Measurements from ENCODE around the gene TBC1D5.

The TBC1D5 gene

DNA sequence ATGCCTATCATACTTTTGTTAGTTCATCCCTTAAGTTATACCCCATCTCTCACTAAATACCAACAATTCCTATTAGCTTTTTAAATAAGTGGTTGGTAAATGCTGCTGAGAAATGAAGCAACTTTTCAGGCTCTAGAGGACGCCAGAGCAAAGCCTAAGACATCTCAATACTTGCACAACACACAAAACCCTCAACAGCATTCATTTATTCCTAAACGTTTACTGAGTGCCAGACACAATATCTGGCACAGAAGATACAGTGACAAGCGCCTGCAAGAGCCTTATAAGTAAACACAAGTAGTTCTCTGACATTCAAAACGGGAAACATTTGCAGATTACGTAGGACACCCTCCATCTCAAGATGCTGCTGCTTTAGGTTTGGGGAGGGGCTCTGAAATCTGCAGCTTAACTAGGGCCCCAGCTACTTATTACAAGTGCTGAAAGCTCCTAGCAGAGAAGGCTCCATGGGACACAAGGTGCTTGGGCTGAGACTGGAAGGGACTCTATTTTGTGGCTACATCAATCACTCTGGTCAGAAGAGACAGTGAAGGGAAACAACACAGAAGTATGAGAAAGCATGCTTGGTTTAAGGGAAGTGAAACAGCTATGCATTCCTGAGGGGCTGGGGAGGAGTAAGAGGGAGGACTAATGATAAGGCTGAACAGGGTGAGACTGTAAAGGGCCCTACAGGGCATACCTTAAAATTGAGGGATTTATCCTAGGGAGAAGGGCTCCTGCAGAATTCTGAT lies 546.4 kb downstream of the TBC1D5 start:
- Histone ChIP-seq H3K27me3 (ENCODE audit: control insufficient read depth in 1 of 2, insufficient read depth in 2 of 2, low read length in 2 of 2) (no peaks in the 10 kb centered on the region), H3K9ac (ENCODE audit: low read length) (no peak overlapping the region), H3K4me3 (ENCODE audit: low read depth in 1 of 2, low read length in 2 of 2) (no peak overlapping the region), H3K27ac (ENCODE audit: low read depth, low read length) (no peak overlapping the region), H3K36me3 (ENCODE audit: insufficient read depth, low read length) (no peaks in the 10 kb centered on the region), H3K4me1 (ENCODE audit: insufficient read depth, low read length) (no peaks in the 10 kb centered on the region), H3K9me3 (ENCODE audit: low read length) (no peaks in the 10 kb centered on the region)

DNA sequence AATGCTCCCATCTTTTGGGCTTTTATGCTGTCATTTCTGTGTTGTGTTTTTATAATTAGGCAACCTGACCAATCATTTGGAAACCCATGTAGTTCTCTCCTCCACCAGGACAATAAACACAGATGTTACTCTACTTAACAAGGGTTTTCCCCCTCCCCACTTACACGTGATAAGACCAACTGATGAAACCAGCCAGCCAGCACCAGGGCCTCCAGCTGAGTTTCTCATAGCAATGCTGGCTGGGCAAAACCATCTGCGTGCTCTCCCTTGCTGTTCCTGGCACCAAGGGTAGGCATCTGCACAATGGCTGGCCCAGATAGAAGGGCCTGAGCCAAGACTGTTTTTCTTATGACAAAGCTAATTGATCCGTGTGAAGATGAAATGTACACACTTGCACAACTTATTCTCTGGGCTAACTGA lies 547.2 kb downstream of the TBC1D5 start:
- Histone ChIP-seq H3K36me3 (ENCODE audit: insufficient read depth, low read length) (no peaks in the 10 kb centered on the region), H3K27ac (ENCODE audit: low read depth, low read length) (no peak overlapping the region), H3K4me1 (ENCODE audit: insufficient read depth, low read length) (no peaks in the 10 kb centered on the region), H3K4me3 (ENCODE audit: low read depth in 1 of 2, low read length in 2 of 2) (no peak overlapping the region), H3K9me3 (ENCODE audit: low read length) (no peaks in the 10 kb centered on the region), H3K27me3 (ENCODE audit: control insufficient read depth in 1 of 2, insufficient read depth in 2 of 2, low read length in 2 of 2) (no peaks in the 10 kb centered on the region), H3K9ac (ENCODE audit: low read length) (no peak overlapping the region)

DNA sequence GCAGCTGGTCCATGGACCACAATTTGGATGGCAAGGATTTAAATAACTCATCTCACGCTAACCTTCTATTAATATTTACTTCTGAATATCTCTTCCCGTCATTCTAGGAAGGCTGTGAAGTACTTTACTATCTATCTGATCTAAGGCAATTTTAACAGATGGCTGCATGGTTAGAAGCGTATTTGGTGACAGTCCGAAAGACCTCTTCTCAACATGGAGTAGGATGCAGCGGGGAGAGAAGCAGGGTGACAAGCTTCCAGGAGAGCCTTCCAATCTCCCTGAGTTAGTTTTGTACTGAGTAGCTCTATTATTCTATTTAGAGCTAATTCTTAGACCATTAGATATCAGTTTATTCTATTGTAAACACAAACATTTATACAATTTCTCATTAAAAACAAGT lies 548.3 kb downstream of the TBC1D5 start:
- no peak overlapping the region for H3K4me3 ChIP-seq (ENCODE audit: low read depth in 1 of 2, low read length in 2 of 2)
- H3K27me3 ChIP-seq (ENCODE audit: control insufficient read depth in 1 of 2, insufficient read depth in 2 of 2, low read length in 2 of 2): no peaks in the 10 kb centered on the region
- H3K9ac ChIP-seq (ENCODE audit: low read length): no peak overlapping the region
- no peaks in the 10 kb centered on the region for H3K4me1 ChIP-seq (ENCODE audit: insufficient read depth, low read length)
- H3K27ac ChIP-seq (ENCODE audit: low read depth, low read length): no peak overlapping the region
- H3K9me3 ChIP-seq (ENCODE audit: low read length): no peaks in the 10 kb centered on the region
- H3K36me3 ChIP-seq (ENCODE audit: insufficient read depth, low read length): no peaks in the 10 kb centered on the region

DNA sequence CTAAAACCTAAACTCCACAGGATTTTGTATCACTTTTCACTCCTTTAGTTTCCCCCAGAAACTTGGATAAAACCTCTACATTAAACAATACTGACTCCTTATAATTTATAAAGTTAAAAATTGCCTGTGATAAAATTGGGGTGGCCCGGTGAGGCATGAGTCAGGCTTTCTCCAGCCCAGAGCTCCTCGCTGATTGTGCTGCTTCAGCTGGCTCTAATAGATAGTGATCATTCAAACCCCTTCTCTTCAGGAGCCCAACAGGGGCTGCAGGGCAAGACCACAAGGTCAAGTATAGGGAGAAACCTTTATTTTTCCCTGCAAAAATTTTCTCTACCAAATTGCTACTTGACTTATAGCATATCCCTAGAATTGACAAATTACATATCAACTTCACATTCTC lies 549.4 kb downstream of the TBC1D5 start:
- no peaks in the 10 kb centered on the region for H3K4me1 ChIP-seq (ENCODE audit: insufficient read depth, low read length)
- H3K27ac ChIP-seq (ENCODE audit: low read depth, low read length): no peak overlapping the region
- no peaks in the 10 kb centered on the region for H3K9me3 ChIP-seq (ENCODE audit: low read length)
- H3K36me3 ChIP-seq (ENCODE audit: insufficient read depth, low read length): no peaks in the 10 kb centered on the region
- no peaks in the 10 kb centered on the region for H3K27me3 ChIP-seq (ENCODE audit: control insufficient read depth in 1 of 2, insufficient read depth in 2 of 2, low read length in 2 of 2)
- no peak overlapping the region for H3K9ac ChIP-seq (ENCODE audit: low read length)
- no peak overlapping the region for H3K4me3 ChIP-seq (ENCODE audit: low read depth in 1 of 2, low read length in 2 of 2)

DNA sequence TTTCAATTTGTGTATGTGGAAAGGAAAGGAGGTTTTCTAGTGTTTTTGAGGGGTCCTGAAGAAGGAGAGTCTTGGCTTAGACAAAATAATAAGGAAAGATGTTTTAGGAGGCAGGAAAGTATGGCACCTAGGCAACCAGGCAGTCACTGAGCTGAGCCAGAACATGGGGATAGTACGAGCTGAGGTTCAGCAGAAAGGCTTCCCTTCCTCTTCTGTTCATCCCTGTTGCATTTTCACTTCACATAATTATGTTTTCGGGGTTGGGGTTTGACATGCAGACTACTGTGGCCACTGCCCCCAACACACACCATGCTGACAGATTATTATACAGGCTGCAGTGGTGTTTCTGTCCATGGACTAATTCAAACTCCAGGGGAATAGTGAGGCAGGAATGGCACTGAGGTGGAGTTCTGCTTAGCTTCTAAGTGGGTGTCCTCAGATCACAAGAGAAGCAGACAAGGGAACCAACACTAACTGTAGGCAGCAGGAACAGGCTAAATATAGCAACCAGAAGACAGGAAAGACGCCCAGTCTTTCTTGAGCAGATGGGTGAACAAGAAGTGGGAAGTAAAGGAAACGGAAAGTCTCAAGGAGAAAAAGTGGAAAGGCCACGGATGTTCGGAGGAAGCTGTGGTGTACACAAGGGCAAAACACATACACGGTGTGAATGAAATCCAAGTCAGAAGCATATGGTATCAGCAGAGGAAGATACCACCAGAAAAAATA lies 551.9 kb downstream of the TBC1D5 start:
- Histone ChIP-seq H3K27me3 (ENCODE audit: control insufficient read depth in 1 of 2, insufficient read depth in 2 of 2, low read length in 2 of 2) (no peaks in the 10 kb centered on the region), H3K9me3 (ENCODE audit: low read length) (no peaks in the 10 kb centered on the region), H3K36me3 (ENCODE audit: insufficient read depth, low read length) (no peaks in the 10 kb centered on the region), H3K27ac (ENCODE audit: low read depth, low read length) (no peak overlapping the region), H3K9ac (ENCODE audit: low read length) (no peak overlapping the region), H3K4me1 (ENCODE audit: insufficient read depth, low read length) (no peaks in the 10 kb centered on the region), H3K4me3 (ENCODE audit: low read depth in 1 of 2, low read length in 2 of 2) (no peak overlapping the region)

DNA sequence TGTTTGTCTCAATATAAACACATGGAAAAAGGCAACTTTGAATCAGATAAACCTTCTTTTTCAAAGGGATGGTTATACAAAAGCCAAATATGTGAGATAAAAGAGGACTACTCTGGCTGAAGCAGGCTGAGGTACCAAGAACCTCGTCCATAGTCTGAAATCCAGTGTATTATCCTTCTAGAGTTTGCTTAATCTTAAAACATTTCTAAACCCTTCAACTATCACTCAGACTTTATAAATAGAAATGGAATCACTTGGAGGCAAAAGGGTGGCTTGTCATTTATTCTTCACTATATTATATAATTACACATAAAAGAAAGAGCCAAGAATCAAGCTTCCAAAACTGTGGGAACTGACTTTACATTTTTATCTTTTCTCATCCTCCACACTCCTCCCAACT lies 554.1 kb downstream of the TBC1D5 start:
- Histone ChIP-seq H3K27ac (ENCODE audit: low read depth, low read length) (no peak overlapping the region), H3K4me3 (ENCODE audit: low read depth in 1 of 2, low read length in 2 of 2) (no peak overlapping the region), H3K9ac (ENCODE audit: low read length) (no peak overlapping the region), H3K9me3 (ENCODE audit: low read length) (no peaks in the 10 kb centered on the region), H3K36me3 (ENCODE audit: insufficient read depth, low read length) (peaks cover 13% of the 10 kb centered on the region), H3K4me1 (ENCODE audit: insufficient read depth, low read length) (no peaks in the 10 kb centered on the region), H3K27me3 (ENCODE audit: control insufficient read depth in 1 of 2, insufficient read depth in 2 of 2, low read length in 2 of 2) (no peaks in the 10 kb centered on the region)

DNA sequence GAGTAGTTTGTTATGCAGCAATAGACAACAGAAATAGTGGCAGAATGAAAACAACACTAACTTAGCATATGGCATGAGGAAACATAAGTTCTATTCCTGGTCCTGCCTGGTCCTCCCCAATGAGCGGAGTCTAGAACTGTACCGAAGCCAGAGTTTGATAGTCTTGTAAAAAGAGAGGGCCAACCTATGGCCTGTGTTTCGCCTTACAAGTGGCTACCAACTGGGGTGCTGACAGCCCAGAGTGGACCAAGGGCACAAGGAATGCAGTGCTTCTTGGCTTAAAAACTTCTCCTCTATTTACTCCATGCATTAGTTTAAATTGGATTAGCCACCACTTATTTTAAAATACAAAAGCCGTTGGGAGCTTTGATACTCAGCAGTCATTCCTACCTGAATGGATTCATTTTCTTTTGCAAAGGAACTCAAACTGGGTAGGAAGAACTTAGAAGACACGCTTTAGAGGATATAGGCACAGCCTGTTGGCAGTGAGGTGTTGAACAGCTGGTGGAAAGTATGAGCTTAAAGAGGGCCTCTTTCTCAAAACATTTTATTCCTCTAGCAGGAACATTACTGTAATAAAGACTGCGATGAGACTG lies 554.7 kb downstream of the TBC1D5 start:
- no peaks in the 10 kb centered on the region for H3K9me3 ChIP-seq (ENCODE audit: low read length)
- no peaks in the 10 kb centered on the region for H3K4me1 ChIP-seq (ENCODE audit: insufficient read depth, low read length)
- H3K9ac ChIP-seq (ENCODE audit: low read length): no peak overlapping the region
- peaks cover 18% of the 10 kb centered on the region for H3K36me3 ChIP-seq (ENCODE audit: insufficient read depth, low read length)
- H3K27ac ChIP-seq (ENCODE audit: low read depth, low read length): no peak overlapping the region
- H3K4me3 ChIP-seq (ENCODE audit: low read depth in 1 of 2, low read length in 2 of 2): no peak overlapping the region
- H3K27me3 ChIP-seq (ENCODE audit: control insufficient read depth in 1 of 2, insufficient read depth in 2 of 2, low read length in 2 of 2): no peaks in the 10 kb centered on the region

DNA sequence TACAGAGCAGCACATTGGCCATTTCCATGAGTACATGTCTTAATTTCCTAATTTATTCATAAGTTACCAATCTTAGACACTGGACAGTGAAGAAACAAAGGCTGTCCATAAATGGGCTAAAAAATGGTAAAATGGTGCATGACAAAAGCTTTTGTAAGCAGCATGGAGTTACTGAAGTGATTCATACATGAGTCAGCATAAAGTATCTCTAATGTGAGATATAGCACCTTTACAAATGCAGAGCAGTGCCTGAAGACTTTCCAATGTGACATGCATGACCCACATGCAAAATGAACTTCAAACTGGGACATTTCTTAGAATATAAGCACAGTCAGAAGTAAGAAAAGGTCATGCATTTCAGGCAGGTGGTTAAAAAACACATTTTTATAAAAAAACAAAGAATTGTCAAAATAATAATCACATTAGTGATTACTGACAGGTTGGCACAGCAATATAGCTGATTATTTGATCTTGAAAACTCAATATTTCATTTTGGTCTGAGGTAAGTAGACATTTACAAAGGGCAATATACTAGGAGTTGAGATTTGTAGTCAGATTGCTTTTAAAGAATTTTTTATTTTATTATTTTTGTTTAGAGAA lies 558.4 kb downstream of the TBC1D5 start:
- Histone ChIP-seq H3K4me1 (ENCODE audit: insufficient read depth, low read length) (no peaks in the 10 kb centered on the region), H3K36me3 (ENCODE audit: insufficient read depth, low read length) (peaks cover 18% of the 10 kb centered on the region), H3K27me3 (ENCODE audit: control insufficient read depth in 1 of 2, insufficient read depth in 2 of 2, low read length in 2 of 2) (no peaks in the 10 kb centered on the region), H3K9me3 (ENCODE audit: low read length) (no peaks in the 10 kb centered on the region), H3K27ac (ENCODE audit: low read depth, low read length) (no peak overlapping the region), H3K4me3 (ENCODE audit: low read depth in 1 of 2, low read length in 2 of 2) (no peak overlapping the region), H3K9ac (ENCODE audit: low read length) (no peak overlapping the region)

DNA sequence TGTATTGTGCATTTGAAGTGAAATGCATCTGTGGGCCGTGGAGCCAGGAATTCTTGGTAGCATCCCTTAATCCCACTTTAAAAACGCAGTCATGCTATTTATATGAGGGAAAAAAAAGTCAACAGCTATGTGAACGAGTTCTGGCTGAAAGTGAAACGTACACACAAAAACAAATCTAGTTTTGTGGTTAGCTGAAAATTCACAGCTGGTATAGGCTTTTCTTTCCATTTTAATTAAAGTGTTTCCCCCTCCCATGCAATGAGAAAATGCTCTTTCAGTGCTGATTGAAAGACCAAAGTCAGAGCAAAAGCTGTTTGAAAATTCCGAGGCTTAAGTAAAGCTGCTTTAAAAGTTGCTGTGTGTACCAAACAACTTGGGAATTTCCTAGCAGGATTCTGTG lies 560.3 kb downstream of the TBC1D5 start:
- Histone ChIP-seq H3K9me3 (ENCODE audit: low read length) (no peaks in the 10 kb centered on the region), H3K4me1 (ENCODE audit: insufficient read depth, low read length) (no peaks in the 10 kb centered on the region), H3K27ac (ENCODE audit: low read depth, low read length) (no peak overlapping the region)

DNA sequence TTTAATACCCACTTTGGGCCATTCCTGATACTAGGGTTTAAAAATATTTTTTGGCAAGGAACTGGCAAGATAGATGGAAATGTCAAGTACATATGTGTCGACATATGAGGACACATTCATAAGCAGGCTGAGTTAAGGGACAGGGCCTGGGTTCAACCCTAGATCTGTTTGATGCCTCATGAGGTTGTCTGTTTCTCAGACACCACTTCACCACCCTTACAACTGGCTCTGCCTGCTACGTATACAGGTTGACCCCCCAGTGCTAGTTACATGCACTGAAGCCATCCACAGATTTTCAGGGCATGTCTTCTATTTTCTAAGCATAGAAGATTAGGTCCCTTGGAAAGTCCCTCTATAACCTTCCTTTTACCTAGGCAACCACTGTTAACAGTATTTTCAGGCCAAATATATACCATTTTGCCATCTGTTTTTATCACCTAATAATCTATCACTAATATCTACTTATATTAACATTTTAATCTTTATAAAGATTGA lies 561.0 kb downstream of the TBC1D5 start:
- H3K4me1 ChIP-seq (ENCODE audit: insufficient read depth, low read length): no peaks in the 10 kb centered on the region
- H3K27me3 ChIP-seq (ENCODE audit: control insufficient read depth in 1 of 2, insufficient read depth in 2 of 2, low read length in 2 of 2): no peaks in the 10 kb centered on the region
- H3K9ac ChIP-seq (ENCODE audit: low read length): no peak overlapping the region
- H3K27ac ChIP-seq (ENCODE audit: low read depth, low read length): no peak overlapping the region
- no peaks in the 10 kb centered on the region for H3K9me3 ChIP-seq (ENCODE audit: low read length)
- peaks cover 18% of the 10 kb centered on the region for H3K36me3 ChIP-seq (ENCODE audit: insufficient read depth, low read length)
- no peak overlapping the region for H3K4me3 ChIP-seq (ENCODE audit: low read depth in 1 of 2, low read length in 2 of 2)

More for the DNA sequence above, 560.3 kb downstream of the TBC1D5 start:
- H3K4me3 ChIP-seq (ENCODE audit: low read depth in 1 of 2, low read length in 2 of 2): no peak overlapping the region
- peaks cover 18% of the 10 kb centered on the region for H3K36me3 ChIP-seq (ENCODE audit: insufficient read depth, low read length)
- H3K9ac ChIP-seq (ENCODE audit: low read length): no peak overlapping the region
- H3K27me3 ChIP-seq (ENCODE audit: control insufficient read depth in 1 of 2, insufficient read depth in 2 of 2, low read length in 2 of 2): no peaks in the 10 kb centered on the region

DNA sequence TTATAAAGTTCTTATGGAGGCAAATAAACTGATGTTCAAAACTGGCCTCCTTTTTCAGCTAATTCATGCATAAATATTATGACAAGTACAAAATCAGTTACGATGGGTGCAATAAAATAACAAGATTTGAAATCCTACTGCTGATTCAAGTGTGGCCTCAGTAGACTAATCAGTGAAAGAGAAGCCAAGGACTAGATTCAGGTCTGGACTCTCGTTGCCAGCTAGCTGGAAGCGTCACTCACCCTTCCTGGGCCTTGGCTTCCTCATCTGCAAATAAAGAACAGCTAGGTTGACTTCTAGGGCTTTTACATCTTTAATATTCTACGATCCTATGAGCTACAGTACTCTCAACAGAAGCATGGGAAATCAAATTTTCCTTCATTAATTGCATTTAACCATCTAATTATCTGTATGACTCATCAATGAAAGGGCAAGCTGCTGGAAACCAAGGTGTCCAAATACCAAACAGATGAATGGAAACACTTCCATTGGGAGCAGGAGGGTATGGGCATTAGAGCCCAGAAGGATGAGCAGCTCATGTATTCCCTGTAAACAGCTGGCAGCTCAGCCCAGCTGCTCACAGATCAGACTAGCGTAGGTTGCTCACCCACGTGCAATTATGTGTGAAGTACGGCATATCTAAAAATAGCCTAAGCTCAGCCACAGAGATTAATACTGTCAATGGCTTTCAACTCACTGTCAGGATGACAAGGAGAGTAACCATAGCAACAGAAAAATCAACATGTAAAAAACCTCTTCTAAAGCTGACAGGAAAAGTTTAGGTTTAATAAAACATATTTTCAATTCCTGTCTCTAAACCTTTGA lies 562.8 kb downstream of the TBC1D5 start:
- no peak overlapping the region for H3K9ac ChIP-seq (ENCODE audit: low read length)
- no peaks in the 10 kb centered on the region for H3K9me3 ChIP-seq (ENCODE audit: low read length)
- peaks cover 14% of the 10 kb centered on the region for H3K36me3 ChIP-seq (ENCODE audit: insufficient read depth, low read length)
- no peaks in the 10 kb centered on the region for H3K27me3 ChIP-seq (ENCODE audit: control insufficient read depth in 1 of 2, insufficient read depth in 2 of 2, low read length in 2 of 2)
- no peak overlapping the region for H3K27ac ChIP-seq (ENCODE audit: low read depth, low read length)
- H3K4me3 ChIP-seq (ENCODE audit: low read depth in 1 of 2, low read length in 2 of 2): no peak overlapping the region
- H3K4me1 ChIP-seq (ENCODE audit: insufficient read depth, low read length): peaks cover 15% of the 10 kb centered on the region

Data from muscle layer of colon (tissue), 2 donors.